Natural killer cell (primary cell): ENCODE measurements around the gene TESK1. TPM values are rescaled to one million over a fixed set of nuclear protein-coding genes. Genes with fewer than 3 reads are reported as not detected.

ENCODE experiments used
- ATAC-seq, 3 donors: fragments of 150-1000 bp in 2 of 3; fragments of 200-7000 bp in 1 of 3; cut with Tn5 transposase; 1 replicate in 1 of 3; 2 replicates in 2 of 3; pipeline ENCODE4 v1.10.0; 2021; ENCODE audit warnings: mild to moderate bottlenecking in 2 of 3, moderate library complexity in 2 of 3
- DNase-seq, 2 donors: peaks; one replicate each; pipeline versions ENCODE4 v3.0.0 to v3.0.0-alpha.2; 2013 to 2021; ENCODE audit warnings: mixed read lengths in 1 of 2
- H3K27ac ChIP-seq: one replicate; pipeline ENCODE4 v1.5.1; 2013; ENCODE audit warnings: mild to moderate bottlenecking, low read length
- H3K27me3 ChIP-seq: one replicate; pipeline ENCODE4 v1.6.1; 2013; ENCODE audit warnings: low read length; ENCODE audit not compliant: control insufficient read depth, insufficient read depth
- H3K36me3 ChIP-seq: one replicate; pipeline ENCODE4 v1.6.1; 2013; ENCODE audit warnings: low read length; ENCODE audit not compliant: control insufficient read depth, insufficient read depth
- H3K4me1 ChIP-seq: one replicate; pipeline ENCODE4 v1.6.1; 2013; ENCODE audit warnings: low read length; ENCODE audit not compliant: control insufficient read depth, insufficient read depth
- H3K4me3 ChIP-seq: one replicate; pipeline ENCODE4 v1.5.1; 2013; ENCODE audit warnings: low read length
- H3K9me3 ChIP-seq: one replicate; pipeline ENCODE4 v1.6.1; 2013; ENCODE audit warnings: low read length; ENCODE audit not compliant: control insufficient read depth, insufficient read depth
- H3K27ac Mint-ChIP-seq, 2 donors: one replicate each; pipeline ENCODE4 v1.8.0; 2022; ENCODE audit warnings: mild to moderate bottlenecking in 2 of 2, mixed read lengths in 2 of 2, moderate library complexity in 1 of 2
- H3K27me3 Mint-ChIP-seq, 2 donors: one replicate each; pipeline ENCODE4 v1.8.0; 2022; ENCODE audit warnings: low read depth in 2 of 2, mixed read lengths in 2 of 2
- H3K36me3 Mint-ChIP-seq: one replicate; pipeline ENCODE4 v1.8.0; 2022; ENCODE audit warnings: mixed read lengths
- H3K4me1 Mint-ChIP-seq, 2 donors: one replicate each; pipeline ENCODE4 v1.8.0; 2022; ENCODE audit warnings: mixed read lengths in 2 of 2
- H3K4me3 Mint-ChIP-seq: one replicate; pipeline ENCODE4 v1.8.0; 2022; ENCODE audit warnings: mild to moderate bottlenecking, moderate library complexity, mixed read lengths
- H3K9me3 Mint-ChIP-seq, 2 donors: one replicate each; pipeline ENCODE4 v1.8.0; 2022; ENCODE audit warnings: mixed read lengths in 2 of 2
- CTCF ChIP-seq: fragments of 200-600 bp; IDR thresholded peaks from one replicate; pipeline ENCODE4 v1.8.0; 2022; ENCODE audit warnings: antibody characterized with exemption
- WGBS: methylation state at CpG from one replicate; pipeline ENCODE4 v1.1.7; 2013; ENCODE audit warnings: missing lambda C conversion rate; ENCODE audit not compliant: insufficient coverage; 5-methylcytosine and 5-hydroxymethylcytosine counted together
- intact Hi-C: fragments of 100-400 bp; cut with micrococcal nuclease; formaldehyde crosslinking; loops from one replicate; pipeline ENCODE4 v1.14.2; 2022
- total RNA-seq, 4 donors: library from RNA; stranded (reverse); fragments of 120-200 nt in 1 of 4; gene quantifications; one replicate each; pipeline versions ENCODE4 v1.2.3 to v1.2.4, GENCODE V29; 2013 to 2022

The TESK1 gene
- total RNA-seq, 3 donors from 2014 or later (not counting 1 experiment from before 2014, with no cell fraction given) = 40.7 to 72.5 (median 47.5) TPM

GRCh38 chr9:35618325-35618727, 13.3 kb downstream of the TESK1 start, which contains the start of gene CD72:
Gene CD72, minus strand, starts transcription at chr9:35618413. Its CDS starts 110 bp downstream, at chr9:35618303.
- peaks cover 52% of the 10 kb centered on the region for H3K4me1 ChIP-seq
- no peaks in the 10 kb centered on the region for H3K9me3 Mint-ChIP-seq
- no peak for DNase-seq
- H3K36me3 ChIP-seq = no peaks in the 10 kb centered on the region
- peak within 1 kb of the TSS; percentile 97 for H3K27ac ChIP-seq
- peaks cover 61 to 64% of the 10 kb centered on the region in 2 donors for H3K4me1 Mint-ChIP-seq
- H3K27me3 Mint-ChIP-seq = no peaks in the 10 kb centered on the region
- H3K4me3 ChIP-seq = peak within 1 kb of the TSS; percentile 55
- no peak for ATAC-seq
- WGBS = 29% methylated on average over 7 of the region's 7 CpGs
- no peaks in the 10 kb centered on the region for H3K27me3 ChIP-seq
- H3K4me3 Mint-ChIP-seq = peak within 1 kb of the TSS; percentile 96
- intact Hi-C loops = loop anchor here (5.0 kb wide), 1 partner anchor 114 kb away; the partner anchor contains the start of genes CREB3 and TLN1
- no peak for TF ChIP-seq CTCF
- H3K27ac Mint-ChIP-seq = peak within 1 kb of the TSS; percentile 98 to 99
- H3K36me3 Mint-ChIP-seq = peaks cover 8% of the 10 kb centered on the region
- H3K9me3 ChIP-seq = no peaks in the 10 kb centered on the region

GRCh38 chr9:35618854-35619799, 14.1 kb downstream of the TESK1 start:
- Mint-ChIP-seq H3K36me3 (peaks cover 5% of the 10 kb centered on the region), H3K4me1 (peaks cover 61 to 62% of the 10 kb centered on the region in 2 donors), H3K9me3 (no peaks in the 10 kb centered on the region), H3K27me3 (no peaks in the 10 kb centered on the region), H3K4me3 (peak overlapping the region; percentile 96), H3K27ac (peak overlapping the region; percentile 98 to 99)
- no peak for TF ChIP-seq CTCF
- Histone ChIP-seq H3K4me3 (peak overlapping the region; percentile 55), H3K36me3 (no peaks in the 10 kb centered on the region), H3K27ac (peak overlapping the region; percentile 97), H3K4me1 (peaks cover 52% of the 10 kb centered on the region), H3K9me3 (no peaks in the 10 kb centered on the region), H3K27me3 (no peaks in the 10 kb centered on the region)
- WGBS = 55% methylated on average over 12 of the region's 17 CpGs
- peak; percentile 65 to 75 for DNase-seq
- peak; percentile 50 to 74 (median 67) for ATAC-seq
- intact Hi-C loops = loop anchor here (1.0 to 5.0 kb wide), 2 partner anchors 15 to 113 kb away; partner anchors contain the start of genes CREB3 and TLN1

- H3K4me1 ChIP-seq = peaks cover 52% of the 10 kb centered on the region
- H3K9me3 Mint-ChIP-seq = no peaks in the 10 kb centered on the region
These were observed 14.7 kb downstream of the TESK1 start for GRCh38 chr9:35619800-35620158.

More at GRCh38 chr9:35619800-35620158, 14.7 kb downstream of the TESK1 start:
- H3K36me3 Mint-ChIP-seq = no peaks in the 10 kb centered on the region
- Histone ChIP-seq H3K9me3 (no peaks in the 10 kb centered on the region), H3K4me3 (no peak overlapping the region), H3K36me3 (no peaks in the 10 kb centered on the region), H3K27ac (peak overlapping the region; percentile 97), H3K27me3 (no peaks in the 10 kb centered on the region)
- WGBS = 0% methylated on average over 2 of the region's 2 CpGs
- intact Hi-C loops = loop anchor here (1.0 to 5.0 kb wide), 3 partner anchors 15 to 113 kb away; partner anchors contain the start of genes CREB3 and TLN1
- H3K27me3 Mint-ChIP-seq = no peaks in the 10 kb centered on the region
- peak; percentile 6 to 16 (median 10) for ATAC-seq
- peaks cover 57 to 61% of the 10 kb centered on the region in 2 donors for H3K4me1 Mint-ChIP-seq
- no peak for DNase-seq
- no peak for TF ChIP-seq CTCF
- H3K4me3 Mint-ChIP-seq = peak overlapping the region; percentile 96
- H3K27ac Mint-ChIP-seq = peak overlapping the region; percentile 98 to 99
